Left cardiac atrium (tissue), 4 donors: ENCODE data around the gene SLC25A30. TPM values are rescaled to one million over a fixed set of nuclear protein-coding genes. Genes with fewer than 3 reads are reported as not detected.
"Not testable (repeated sequence)": the region's sequence is repeated elsewhere in the genome, so short reads cannot be mapped to it uniquely, and the experiment has no call there.

Source experiments
- ATAC-seq, 2 donors: fragments of 200-7000 bp; cut with Tn5 transposase; one replicate each; pipeline ENCODE4 v1.9.1; 2020; ENCODE audit warnings: mild to moderate bottlenecking in 2 of 2, moderate library complexity in 2 of 2
- DNase-seq: peaks from one replicate; pipeline ENCODE4 v3.0.0-alpha.2; 2020
- intact Hi-C, 2 donors: fragments of 100-400 bp; cut with DNase I; formaldehyde crosslinking; loops; one replicate each; pipeline versions ENCODE4 v1.14.1 to v1.15.1; 2022 to 2023
- total RNA-seq, 2 donors: library from RNA; stranded (reverse); fragmentation: NEBNext Ultra II Directional; extraction: Animal tissue kit (Norgen Biotek cat#: 25700); gene quantifications; one replicate each; pipeline ENCODE4 v1.2.1, GENCODE V29; 2021
- donor health status: DM: no; HTN: yes; CAD: no.
- donor health status: DM: no; HTN: yes; CAD: no; lungs with severe emphysema.
- donor health status: DM: yes; HTN: yes; CAD: no.
- donor health status: Dilated cardiomyopathy.

SLC25A30 gene
- total RNA-seq, 2 donors from 2014 or later = 57.9 to 73.8 TPM

DNA sequence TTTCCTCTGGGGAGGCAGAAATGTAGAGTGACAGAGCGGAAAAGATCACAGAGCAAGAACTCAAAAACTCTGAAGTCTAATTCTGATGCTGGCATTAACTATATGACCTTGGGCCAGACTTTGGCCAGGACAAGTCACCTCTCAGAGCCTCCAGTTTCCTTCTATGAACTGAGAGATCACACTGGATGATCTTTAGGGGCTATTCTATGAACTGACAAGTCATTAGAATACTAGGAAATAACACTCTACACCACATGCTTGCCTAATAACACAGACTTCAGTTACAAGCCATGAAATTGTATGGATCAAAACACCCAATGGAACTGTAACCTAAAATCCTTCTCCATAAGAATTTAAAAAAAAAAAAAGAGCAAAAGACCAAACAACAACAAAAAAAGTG, 16.9 kb downstream of the SLC25A30 start:
- intact Hi-C loops = no loop called here
- DNase-seq = no peak
- no peak for ATAC-seq

DNA sequence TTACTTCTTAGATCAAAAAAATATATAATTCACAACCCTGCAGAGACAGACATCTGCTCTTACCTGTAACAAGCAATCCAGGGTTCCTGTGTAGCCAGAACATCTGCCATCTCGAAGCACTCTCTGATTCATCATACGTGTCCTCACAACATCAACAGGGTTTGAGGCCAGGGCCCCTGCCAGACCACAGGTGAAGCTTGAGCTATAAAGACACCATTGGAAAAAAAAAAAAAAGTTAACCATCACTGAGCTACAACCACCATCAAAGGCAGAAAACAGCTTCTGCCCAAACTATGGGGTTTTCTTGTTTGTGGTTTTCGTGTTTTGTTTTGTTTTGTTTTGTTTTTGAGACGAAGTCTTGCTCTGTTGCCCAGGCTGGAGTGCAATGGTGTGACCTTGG, 19.3 kb downstream of the SLC25A30 start:
- ATAC-seq (no peak), DNase-seq (no peak)
- intact Hi-C loops = no loop called here

DNA sequence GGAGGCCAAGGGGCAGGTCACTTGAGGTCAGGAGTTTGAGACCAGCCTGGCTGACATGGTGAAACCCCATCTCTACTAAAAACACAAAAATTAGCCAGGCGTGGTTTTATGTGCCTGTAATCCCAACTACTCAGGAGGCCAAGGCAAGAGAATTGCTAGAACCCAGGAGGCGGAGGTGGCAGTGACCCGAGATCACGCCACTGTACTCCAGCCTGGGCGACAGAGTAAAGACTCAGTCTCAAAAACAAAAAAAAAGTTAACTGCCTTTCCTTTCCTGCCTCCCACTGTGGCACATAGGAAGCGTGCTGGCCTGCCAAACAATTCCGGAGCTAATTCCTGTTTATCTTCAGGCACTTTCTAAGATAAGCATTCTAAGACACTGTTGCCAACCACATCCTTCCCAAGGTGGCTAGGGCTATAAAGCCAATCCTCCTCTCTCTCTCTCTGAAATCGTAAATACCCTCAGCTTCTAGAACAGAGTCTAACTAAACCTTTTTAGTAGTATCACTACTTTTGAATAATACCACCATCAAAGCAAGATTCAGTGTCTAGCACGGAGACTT, 21.6 kb downstream of the SLC25A30 start:
- no peak for DNase-seq
- intact Hi-C loops = no loop called here
- ATAC-seq = peak; percentile 24 to 32

DNA sequence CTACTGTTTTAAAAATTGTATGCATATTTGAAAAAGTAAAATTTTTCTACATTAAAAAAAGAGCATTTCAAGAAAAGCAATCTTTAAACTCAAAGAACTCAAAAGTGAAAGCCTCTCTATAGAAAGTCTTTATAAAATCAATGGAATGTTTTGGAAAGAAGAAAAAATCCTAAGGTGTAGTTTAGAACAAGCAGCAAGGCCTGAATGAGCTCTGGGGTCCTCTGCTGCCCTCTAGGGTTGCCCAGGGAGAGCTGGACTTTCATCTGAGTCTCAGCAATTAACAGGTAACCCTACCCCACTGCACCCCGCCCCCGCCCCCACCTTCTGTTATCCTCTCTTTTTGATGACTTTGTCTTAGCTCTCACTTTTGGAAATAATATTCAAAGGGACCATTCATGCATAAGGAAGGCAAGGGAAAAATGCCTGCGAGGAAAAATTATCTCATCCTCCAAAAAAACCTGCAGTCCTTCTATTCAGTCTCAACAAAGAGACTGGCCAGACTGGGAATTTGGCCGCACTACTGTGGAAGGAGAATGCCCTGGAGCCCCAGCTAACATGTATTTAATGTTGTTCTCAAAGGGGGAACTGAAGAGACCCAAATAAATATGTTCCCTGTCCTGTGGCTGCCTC, 24.1 kb downstream of the SLC25A30 start:
- peak; percentile 50 to 60 for ATAC-seq
- intact Hi-C loops = no loop called here
- peak; percentile 47 for DNase-seq

DNA sequence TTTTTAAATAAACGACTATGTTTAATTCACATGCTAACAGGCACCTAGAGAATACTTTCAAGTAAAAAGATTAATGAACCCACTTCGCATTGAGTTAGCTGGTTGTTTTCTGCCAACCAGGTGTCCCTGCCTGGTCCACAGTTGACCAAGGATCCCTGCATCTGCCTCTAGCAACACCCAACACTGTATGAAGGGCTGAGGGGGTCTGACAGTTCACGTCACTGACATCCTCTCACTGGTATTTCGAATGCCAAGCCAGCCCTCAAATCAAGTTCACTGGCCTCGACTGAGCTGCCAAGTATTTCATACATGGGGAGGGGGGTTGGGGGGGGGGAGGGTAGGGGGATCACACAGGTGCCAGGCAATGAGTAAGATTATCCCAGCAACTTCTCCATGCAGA, 25.4 kb downstream of the SLC25A30 start:
- ATAC-seq = no peak

DNA sequence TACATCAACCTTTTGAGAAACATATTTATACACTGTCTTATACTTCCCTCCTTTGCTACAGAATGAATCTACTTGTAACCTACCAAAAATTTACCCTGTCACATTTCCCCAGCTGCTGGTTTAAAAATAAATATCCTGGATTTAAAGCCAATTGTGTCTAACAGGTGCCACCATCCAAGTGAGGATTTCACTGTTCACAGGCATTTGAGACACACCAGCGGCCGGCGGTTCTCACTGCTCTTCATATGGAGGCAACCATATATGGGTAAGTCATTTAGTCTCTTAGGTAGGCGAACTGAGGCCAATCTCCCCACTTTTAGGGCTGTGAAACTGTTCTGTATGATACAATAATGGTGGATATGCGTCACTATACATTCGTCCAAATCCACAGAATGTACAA, 26.2 kb downstream of the SLC25A30 start:
- ATAC-seq = no peak
- intact Hi-C loops = no loop called here
- no peak for DNase-seq

More for the DNA sequence above, 25.4 kb downstream of the SLC25A30 start:
- intact Hi-C loops = no loop called here
- no peak for DNase-seq

DNA sequence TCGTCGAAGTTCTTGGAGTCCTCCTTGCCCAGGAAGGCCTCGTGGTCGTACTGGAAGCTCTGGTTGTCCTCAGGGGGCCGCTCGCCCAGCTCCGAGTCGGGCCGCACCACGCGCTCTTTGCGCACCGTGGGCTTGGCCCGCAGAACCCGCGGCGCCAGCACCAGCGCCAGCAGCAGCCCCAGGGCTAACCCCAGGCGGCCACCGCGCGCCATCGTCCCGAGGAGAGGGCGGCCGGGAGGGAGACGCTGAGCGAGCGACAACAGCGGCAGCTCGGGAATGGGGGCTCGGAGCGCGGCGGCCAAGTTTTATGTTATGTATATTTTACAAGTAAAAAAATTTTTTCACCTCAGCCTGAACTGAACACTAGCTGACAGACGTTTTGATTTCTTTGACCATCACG, 27.0 kb downstream of the SLC25A30 start:
- intact Hi-C loops, DNase-seq: not testable (repeated sequence)
- ATAC-seq = peak; percentile 25 to 46

DNA sequence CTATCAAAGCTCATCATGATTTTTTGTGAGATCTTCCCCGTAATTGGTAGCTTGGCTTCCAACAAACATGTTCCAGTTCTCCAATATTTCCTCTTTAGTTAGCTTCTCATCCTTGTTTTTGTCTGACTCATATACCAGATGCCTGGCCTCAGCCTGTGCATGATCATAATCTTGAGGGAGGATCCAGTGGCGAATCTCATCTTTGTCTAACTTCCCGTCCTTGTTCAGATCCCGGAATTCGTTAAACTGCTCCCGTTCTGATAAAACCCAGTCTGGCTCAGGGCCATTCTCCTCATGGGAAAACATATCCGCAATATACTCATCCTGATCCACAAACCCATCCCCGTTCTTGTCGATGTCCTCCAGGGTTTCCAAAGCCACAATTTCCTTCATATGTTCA, 27.8 kb downstream of the SLC25A30 start:
- DNase-seq, intact Hi-C loops: not testable (repeated sequence)
- ATAC-seq = peak in 1 of 2 donors; percentile 10

DNA sequence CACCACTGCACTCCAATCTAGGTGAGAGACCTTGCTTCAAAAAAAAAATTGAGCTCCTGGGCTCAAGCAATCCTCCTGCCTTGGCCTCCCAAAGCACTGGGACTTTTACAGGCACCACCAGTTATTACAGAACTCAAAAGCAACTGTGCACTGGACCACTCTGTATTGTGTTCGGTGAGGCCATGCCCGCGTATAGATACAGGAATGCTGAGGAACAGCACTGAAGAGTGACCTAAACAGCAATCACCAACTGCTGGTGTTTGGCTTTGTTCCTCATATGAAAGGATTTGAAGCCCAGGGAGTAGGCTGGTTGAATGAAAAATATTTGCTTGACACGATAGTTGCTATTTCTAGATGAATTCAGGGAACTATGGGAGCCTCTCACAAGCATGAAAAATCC, 29.5 kb downstream of the SLC25A30 start:
- DNase-seq = no peak
- intact Hi-C loops = no loop called here
- ATAC-seq = no peak

DNA sequence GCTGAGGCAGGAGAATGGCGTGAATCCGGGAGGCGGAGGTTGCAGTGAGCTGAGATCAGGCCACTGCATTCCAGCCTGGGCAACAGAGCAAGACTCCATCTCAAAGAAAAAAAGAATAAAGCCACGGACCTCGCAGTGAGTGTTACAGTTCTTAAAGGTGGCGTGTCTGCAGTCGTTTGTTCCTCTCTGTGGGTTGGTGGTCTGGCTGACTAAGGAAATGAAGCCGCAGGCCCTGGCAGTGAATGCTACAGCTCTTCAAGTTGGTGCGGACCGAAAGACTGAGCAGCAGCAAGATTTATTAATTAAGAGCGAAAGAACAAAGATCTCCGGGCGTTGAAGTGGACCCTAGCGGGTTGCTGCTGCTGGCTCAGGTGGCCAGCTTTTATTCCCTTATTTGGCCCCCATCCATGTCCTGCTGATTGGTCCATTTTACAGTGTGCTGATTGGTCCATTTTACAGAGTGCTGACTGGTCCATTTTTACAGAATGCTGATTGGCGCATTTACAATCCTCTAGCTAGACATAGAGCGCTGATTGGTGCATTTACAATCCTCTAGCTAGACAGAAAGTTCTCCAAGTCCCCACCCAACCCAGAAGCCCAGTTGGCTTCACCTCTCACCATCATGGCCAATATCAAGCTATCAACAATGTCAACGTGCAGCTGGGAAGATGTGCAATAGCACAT, 31.1 kb downstream of the SLC25A30 start:
- intact Hi-C loops, DNase-seq, ATAC-seq: not testable (repeated sequence)

DNA sequence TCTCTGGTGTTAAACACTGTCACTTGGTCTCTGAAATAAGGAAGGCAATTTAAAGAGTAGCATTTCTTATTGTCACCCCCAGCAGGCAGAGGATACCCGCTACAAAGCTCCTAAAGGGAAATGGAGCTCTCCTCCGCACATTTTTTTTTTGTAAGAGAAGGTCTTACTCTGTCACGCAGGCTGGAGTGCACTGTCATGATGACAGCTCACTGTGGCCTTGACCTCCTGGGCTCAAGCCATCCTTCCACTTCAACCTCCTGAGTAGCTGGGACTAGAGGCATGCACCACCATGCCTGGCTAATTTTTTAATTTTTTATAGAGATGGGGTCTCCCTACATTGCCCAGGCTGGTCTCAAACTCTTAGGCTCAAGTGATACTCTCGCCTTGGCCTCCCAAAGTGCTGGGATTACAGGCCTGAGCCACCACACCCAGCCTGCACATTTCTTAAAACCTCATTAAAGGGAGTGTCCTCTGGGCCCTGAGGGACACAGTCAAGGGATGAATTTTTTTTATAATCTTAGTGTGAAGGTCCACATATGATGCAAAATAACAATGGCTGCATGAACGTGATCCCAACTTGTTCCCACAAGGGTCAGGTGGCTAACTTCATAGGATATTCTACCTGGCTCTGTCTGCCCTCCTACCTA, 32.1 kb downstream of the SLC25A30 start:
- DNase-seq = no peak
- peak; percentile 34 to 65 for ATAC-seq
- intact Hi-C loops = no loop called here

DNA sequence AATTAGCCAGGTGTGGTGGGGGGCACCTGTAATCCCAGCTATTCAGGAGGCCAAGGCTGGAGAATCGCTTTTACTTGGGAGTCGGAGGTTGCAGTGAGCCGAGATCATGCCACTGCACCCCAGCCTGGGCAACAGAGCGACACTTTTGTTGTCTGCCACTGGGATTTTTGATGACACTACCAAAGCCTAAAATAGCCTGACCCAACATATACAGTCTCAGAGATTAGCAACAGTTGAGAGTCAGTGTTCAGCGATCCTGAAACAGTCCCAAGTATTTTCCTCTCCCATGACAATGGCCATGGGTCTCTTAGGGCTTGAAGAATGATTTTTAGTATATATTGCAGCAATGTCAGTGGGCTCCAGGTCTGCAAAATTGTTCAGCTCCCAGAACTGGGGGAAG, 32.9 kb downstream of the SLC25A30 start:
- intact Hi-C loops = no loop called here
- ATAC-seq (peak; percentile 38 to 60), DNase-seq (no peak)

DNA sequence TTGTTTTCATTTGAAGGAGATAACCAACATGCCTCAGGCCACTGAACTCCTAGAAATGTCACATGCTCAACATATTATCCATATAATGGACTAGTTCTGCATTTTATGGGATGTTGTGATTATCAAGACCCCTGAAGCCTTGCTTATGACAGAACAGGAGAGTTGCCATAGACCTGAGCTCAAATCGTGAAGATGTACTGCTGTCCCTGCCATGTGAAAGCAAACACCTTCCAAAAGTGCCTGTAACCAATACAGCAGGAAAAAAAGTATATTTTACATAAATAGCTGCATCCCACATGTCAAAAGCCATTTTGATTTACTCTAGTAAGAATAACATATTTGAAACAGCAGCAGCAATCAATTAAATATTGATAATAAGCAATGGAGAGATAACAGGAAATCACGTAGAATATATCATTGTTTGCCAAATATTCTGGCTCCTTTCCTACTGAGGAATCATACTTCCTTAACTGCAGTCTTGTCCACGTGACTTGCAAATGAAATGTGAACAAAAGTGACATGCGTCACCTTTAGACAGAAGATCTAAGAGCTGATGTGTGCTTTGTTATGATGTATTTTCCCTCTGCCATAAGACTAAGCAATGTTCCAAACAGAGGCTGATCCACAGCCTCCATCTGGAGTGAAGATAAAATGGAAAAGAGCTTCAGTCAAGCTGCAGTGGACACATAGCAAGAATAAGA, 33.5 kb downstream of the SLC25A30 start:
- ATAC-seq = no peak

DNA sequence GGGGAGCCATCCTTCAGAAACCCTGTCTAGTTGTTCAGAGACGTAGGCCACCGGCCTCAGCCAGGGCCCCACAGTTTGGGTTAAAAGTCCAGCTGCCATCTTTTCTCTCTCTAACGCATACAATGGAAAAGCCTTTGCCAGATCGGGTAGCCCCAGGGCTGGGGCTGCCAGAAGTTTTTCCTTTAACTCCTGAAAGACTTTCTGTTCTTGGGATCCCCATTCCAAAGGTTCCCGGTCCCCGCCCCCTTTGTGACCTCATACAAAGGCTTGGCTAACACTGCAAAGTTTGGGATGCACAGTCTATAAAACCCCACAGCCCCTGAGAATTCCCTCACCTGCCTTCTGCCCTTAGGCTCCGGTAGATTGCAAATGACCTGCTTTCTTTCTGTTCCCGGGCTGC, 35.4 kb downstream of the SLC25A30 start:
- ATAC-seq, intact Hi-C loops, DNase-seq: not testable (repeated sequence)

More for the DNA sequence above, 33.5 kb downstream of the SLC25A30 start:
- no peak for DNase-seq
- intact Hi-C loops = no loop called here

DNA sequence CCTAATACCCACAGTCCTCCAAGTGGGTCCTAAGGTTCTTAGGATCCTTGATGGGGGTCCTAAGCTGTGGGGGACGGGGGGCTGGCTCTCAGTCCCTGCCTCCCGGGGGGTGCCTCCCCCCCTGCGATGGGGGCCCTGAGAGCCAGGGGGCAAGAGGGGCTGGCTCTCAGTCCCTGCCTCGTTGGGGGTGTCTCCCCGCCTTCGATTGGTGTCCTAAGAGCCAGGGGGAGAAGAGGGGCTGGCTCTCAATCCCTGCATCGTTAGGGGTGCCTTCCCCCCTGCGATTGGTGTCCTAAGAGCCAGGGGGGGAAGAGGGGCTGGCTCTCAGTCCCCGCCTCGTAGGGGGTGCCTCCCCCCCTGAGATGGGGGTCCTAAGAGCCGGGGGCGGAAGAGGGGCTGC, 37.0 kb downstream of the SLC25A30 start:
- DNase-seq = no peak
- no peak for ATAC-seq
- intact Hi-C loops = no loop called here

DNA sequence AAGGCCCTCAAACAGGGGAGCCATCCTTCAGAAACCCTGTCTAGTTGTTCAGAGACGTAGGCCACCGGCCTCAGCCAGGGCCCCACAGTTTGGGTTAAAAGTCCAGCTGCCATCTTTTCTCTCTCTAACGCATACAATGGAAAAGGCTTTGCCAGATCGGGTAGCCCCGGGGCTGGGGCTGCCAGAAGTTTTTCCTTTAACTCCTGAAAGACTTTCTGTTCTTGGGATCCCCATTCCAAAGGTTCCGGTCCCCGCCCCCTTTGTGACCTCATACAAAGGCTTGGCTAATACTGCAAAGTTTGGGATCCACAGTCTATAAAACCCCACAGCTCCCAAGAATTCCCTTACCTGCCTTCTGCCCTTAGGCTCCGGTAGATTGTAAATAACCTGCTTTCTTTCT, 37.5 kb downstream of the SLC25A30 start:
- ATAC-seq, intact Hi-C loops, DNase-seq: not testable (repeated sequence)

DNA sequence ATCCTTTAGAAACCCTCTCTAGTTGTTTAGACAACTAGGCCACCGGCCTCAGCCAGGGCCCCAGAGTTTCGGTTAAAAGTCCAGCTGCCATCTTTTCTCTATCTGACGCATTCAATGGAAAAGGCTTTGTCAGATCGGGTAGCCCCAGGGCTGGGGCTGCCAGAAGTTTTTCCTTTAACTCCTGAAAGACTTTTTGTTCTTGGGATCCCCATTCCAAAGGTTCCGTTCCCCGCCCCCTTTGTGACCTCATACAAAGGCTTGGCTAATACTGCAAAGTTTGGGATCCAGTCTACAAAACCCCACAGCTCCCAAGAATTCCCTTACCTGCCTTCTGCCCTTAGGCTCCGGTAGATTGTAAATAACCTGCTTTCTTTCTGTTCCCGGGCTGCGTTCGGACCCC, 38.7 kb downstream of the SLC25A30 start:
- DNase-seq, intact Hi-C loops, ATAC-seq: not testable (repeated sequence)

DNA sequence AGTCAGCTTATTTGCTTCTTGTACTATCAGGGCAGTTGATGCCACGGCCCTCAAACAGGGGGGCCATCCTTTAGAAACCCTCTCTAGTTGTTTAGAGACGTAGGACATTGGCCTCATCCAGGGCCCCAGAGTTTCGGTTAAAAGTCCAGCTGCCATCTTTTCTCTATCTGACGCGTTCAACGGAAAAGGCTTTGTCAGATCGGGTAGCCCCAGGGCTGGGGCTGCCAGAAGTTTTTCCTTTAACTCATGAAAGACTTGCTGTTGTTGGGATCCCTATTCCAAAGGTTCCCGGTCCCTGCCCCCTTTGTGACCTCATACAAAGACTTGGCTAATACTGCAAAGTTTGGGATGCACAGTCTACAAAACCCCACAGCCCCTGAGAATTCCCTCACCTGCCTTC, 39.4 kb downstream of the SLC25A30 start:
- ATAC-seq, intact Hi-C loops, DNase-seq: not testable (repeated sequence)

DNA sequence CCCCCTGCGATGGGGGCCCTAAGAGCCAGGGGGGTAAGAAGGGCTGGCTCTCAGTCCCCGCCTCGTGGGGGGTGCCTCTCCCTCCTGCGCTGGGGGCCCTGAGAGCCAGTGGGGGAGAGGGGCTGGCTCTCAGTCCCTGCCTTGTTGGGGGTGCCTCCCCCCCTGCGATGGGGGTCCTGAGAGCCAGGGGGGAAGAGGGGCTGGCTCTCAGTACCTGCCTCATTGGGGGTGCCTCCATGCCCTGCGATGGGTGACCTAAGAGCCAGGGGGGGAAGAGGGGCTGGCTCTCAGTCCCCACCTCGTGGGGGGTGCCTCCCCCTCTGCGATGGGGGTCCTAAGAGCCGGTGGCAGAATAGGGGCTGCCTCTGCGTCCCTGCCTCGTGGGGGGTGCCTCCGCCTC, 40.9 kb downstream of the SLC25A30 start:
- ATAC-seq, DNase-seq, intact Hi-C loops: not testable (repeated sequence)
